ENCODE data around the gene LGI2.

DNA sequence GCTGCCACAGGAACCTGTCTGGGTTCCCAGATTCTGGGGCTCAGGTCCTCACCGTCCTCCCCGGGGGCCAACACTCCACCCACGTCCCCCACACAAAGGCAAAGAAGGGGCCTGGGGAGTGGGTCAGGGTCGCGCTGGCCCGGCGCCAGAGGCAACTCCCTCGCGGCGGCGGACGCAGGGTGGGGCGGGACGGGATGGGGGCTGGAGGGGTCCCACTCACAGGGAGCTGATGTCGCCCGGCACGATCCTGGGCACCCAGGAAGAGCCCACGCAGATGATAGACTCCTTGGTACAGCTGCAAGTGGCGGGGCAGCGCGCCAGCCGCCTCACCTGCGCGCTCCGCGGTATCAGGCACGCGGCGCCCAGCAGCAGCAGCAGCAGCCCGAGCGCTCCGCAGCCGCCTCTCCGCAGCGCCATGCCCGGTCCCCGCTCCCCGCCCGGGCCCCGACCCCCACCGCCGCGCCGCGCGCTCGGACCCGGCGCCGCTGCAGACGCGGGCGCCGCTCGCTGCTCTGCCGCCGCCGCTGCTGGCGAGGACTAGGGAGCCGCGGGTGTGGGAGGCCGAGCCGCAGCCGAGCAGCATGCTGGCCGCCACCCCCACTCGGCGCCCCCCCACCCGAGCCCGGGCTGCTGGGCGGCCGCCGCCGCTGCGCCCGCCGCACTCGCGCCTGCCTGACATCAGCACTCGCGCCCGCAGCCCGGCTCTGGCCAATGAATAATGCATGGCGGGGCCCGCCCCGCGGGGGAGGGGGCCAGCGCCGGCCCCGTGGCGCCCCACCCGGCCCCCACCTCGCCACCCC lies at the start of gene LGI2:
- TF ChIP-seq, protein P1, sequence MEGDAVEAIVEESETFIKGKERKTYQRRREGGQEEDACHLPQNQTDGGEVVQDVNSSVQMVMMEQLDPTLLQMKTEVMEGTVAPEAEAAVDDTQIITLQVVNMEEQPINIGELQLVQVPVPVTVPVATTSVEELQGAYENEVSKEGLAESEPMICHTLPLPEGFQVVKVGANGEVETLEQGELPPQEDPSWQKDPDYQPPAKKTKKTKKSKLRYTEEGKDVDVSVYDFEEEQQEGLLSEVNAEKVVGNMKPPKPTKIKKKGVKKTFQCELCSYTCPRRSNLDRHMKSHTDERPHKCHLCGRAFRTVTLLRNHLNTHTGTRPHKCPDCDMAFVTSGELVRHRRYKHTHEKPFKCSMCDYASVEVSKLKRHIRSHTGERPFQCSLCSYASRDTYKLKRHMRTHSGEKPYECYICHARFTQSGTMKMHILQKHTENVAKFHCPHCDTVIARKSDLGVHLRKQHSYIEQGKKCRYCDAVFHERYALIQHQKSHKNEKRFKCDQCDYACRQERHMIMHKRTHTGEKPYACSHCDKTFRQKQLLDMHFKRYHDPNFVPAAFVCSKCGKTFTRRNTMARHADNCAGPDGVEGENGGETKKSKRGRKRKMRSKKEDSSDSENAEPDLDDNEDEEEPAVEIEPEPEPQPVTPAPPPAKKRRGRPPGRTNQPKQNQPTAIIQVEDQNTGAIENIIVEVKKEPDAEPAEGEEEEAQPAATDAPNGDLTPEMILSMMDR (conservative IDR thresholded peaks at IDR 0.05 in 1 of 2, IDR thresholded peaks at IDR 0.05 in 1 of 2; ENCODE audit: extremely low read depth in 1 of 2, insufficient read depth in 1 of 2, low read depth in 1 of 2, low read length in 2 of 2), result no peak
- no peak for TF ChIP-seq EZH2 (IDR thresholded peaks at IDR 0.05; ENCODE audit: borderline replicate concordance, low read length)
